ENCODE data around the gene CNIH1.

DNA sequence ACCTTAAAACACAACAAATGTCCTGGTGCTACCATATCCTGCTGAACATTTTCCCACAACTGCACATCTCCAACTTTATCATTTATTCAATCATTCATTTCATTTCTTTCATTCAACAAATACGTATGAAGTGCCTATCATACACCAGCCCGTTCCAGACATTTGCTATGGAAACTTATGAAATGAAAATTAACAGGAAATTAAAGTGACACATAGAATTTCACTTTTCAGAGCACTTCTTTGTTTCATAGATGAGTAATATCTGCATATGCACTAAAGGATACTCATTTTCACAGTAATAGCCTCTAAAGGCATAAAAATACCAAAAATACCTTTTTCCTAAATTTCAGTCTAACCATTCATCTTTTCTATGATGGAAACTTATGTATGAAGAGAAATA lies 12.6 kb downstream of the CNIH1 start:
- no peak for TF ChIP-seq CTCF (IDR thresholded peaks at IDR 0.05)
- TF ChIP-seq EZH2 (IDR thresholded peaks at IDR 0.05) = no peak
- no peak for TF ChIP-seq EZH2phosphoT487 (IDR thresholded peaks at IDR 0.05)
